ENCODE results near the gene SS18L1. TPM values are rescaled to one million over a fixed set of nuclear protein-coding genes. Genes with fewer than 3 reads are reported as not detected.

Gene SS18L1
- polyA plus RNA-seq, 1 of the 3 experiments (the other 2 are of a cell fraction) = 10.7 TPM

- Histone ChIP-seq H3K36me3 (replicated peaks in 1 of 2; ENCODE audit: control insufficient read depth in 1 of 2, insufficient read depth in 2 of 2, low read length in 1 of 2) (no peaks in the 10 kb centered on the region), H3K9me3 (no peaks in the 10 kb centered on the region), H3K27me3 (ENCODE audit: insufficient read depth) (peaks cover 16% of the 10 kb centered on the region; the same call in 1 of the 2 replicates), H4K20me1 (ENCODE audit: insufficient read depth) (no peaks in the 10 kb centered on the region), H2AFZ (ENCODE audit: low read depth) (no peak overlapping the region), H3K27ac (ENCODE audit: low read depth in 2 of 2, low read length in 1 of 2) (no peak overlapping the region), H3K4me1 (ENCODE audit: control insufficient read depth in 1 of 2, insufficient read depth in 2 of 2, low read depth in 1 of 2, low read length in 1 of 2) (peaks cover 0 to 16% of the 10 kb centered on the region in 2 experiments; a peak in 1 of 4 replicates), H3K4me2 (no peak overlapping the region), H3K4me3 (ENCODE audit: low read depth in 2 of 2, low read length in 1 of 2) (no peak overlapping the region), H3K79me2 (ENCODE audit: insufficient read depth) (no peaks in the 10 kb centered on the region), H3K9ac (no peak overlapping the region), H3F3A (replicated peaks; ENCODE audit: insufficient read depth) (peaks cover 7% of the 10 kb centered on the region), H3K9me2 (no peaks in the 10 kb centered on the region)
- TF ChIP-seq ELF1 (IDR thresholded peaks at IDR 0.05) (no peak), EZH2phosphoT487 (IDR thresholded peaks at IDR 0.05; ENCODE audit: borderline replicate concordance, low read depth) (no peak), RCOR1 (IDR thresholded peaks at IDR 0.05; ENCODE audit: low read length) (no peak), CHD2 (IDR thresholded peaks at IDR 0.05; ENCODE audit: low read length, partially characterized antibody) (no peak), SMC3 (IDR thresholded peaks at IDR 0.05; ENCODE audit: low read depth, low read length) (no peak), TEAD4 (IDR thresholded peaks at IDR 0.05; ENCODE audit: borderline replicate concordance, insufficient read depth) (no peak), GABPA (IDR thresholded peaks at IDR 0.05; ENCODE audit: low read depth) (no peak), TAF1 (IDR thresholded peaks at IDR 0.05; ENCODE audit: borderline replicate concordance, low read depth, low read length) (no peak), RFX5 (IDR thresholded peaks at IDR 0.05; ENCODE audit: low read length) (no peak), FOXM1 (IDR thresholded peaks at IDR 0.05; ENCODE audit: low read depth) (no peak), PBX3 (IDR thresholded peaks at IDR 0.05) (no peak), RXRA (IDR thresholded peaks at IDR 0.05; ENCODE audit: borderline replicate concordance, low read depth) (no peak), REST (IDR thresholded peaks at IDR 0.05; ENCODE audit: low read depth, low read length) (no peak), ZBTB33 (IDR thresholded peaks at IDR 0.05; ENCODE audit: borderline replicate concordance, low read depth) (no peak), FOXJ3 (CRISPR knock-in tag; IDR thresholded peaks at IDR 0.05) (no peak), MXI1 (IDR thresholded peaks at IDR 0.05; ENCODE audit: low read depth, low read length) (no peak), NFIC (IDR thresholded peaks at IDR 0.05; ENCODE audit: borderline replicate concordance) (no peak), YY1 (IDR thresholded peaks at IDR 0.05; ENCODE audit: low read depth) (no peak)
- ChIA-PET CTCF (interaction anchor here (0.7 to 1.7 kb wide), 3 partner anchors 9 to 73 kb away, joined by 3 to 6 read pairs (median 4); no protein-coding TSS in a partner anchor), POLR2A (no interaction called here)
- WGBS (ENCODE audit: low lambda C conversion rate) = 59% methylated on average over 6 of the region's 10 CpGs
- no peak for DNase-seq
Measured at GRCh38 chr20:62227591-62227976, 84.0 kb downstream of the SS18L1 start.

Data from SK-N-SH (cell line).